ENCODE results near the gene TTN. TPM values are rescaled to one million over a fixed set of nuclear protein-coding genes. Genes with fewer than 3 reads are reported as not detected.

TTN gene
- total and polyA plus RNA-seq, 2 of the 8 experiments (the other 6 are each of a cell fraction or from before 2014, with no cell fraction given): 0.30 to 9.7 TPM

DNA sequence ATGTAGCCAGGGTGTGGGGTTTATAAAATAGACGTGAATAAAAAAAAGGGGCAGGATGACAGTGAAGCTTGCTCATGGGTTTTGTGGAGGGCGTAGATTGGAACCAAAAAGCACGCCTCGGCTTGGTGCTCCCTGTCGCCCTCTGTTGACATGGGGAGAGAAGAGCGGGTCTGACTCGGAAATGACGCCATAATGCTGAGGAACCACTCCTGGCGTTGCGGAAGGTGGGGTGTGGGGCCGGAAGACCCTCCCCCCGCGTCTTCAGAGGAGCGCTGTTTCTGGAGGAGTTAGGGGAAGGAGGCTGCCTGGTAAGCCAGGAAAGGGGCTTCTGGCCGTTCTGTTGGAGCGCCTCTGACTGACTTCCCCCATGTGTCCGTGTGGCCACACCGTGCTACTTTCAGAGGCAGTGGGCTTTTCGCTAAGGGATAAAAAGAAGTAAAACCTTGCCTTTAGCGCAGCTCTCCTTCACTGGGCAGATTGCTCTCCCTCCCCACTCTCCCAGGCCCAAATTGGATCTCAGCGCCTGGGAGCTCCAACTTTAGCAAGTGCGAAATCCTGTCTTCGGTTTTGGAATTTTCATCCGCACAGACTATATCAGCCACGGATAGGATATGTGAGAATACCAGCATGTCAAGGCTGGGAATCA is 284.1 kb downstream of the TTN start (continued):
- peak; percentile 59; the same call in 1 of the 2 replicates for TF ChIP-seq CHD2 (IDR thresholded peaks at IDR 0.05; ENCODE audit: low read length)
- peak; percentile 87 for TF ChIP-seq TAF1 (IDR thresholded peaks at IDR 0.05; ENCODE audit: low read depth, low read length)
- peak; percentile 60 to 62 for TF ChIP-seq RAD21 (IDR thresholded peaks at IDR 0.05 in 1 of 2, conservative IDR thresholded peaks at IDR 0.05 in 1 of 2; ENCODE audit: low read depth in 2 of 2, low read length in 2 of 2)
- TF ChIP-seq KDM5A (IDR thresholded peaks at IDR 0.05; ENCODE audit: low read length): peak; percentile 33; the same call in 1 of the 2 replicates
- TF ChIP-seq RXRA (IDR thresholded peaks at IDR 0.05; ENCODE audit: insufficient read depth, low read depth, low read length): no peak
- TF ChIP-seq ATF3 (IDR thresholded peaks at IDR 0.05; ENCODE audit: insufficient read depth, low read depth, low read length): no peak
- no peak for TF ChIP-seq ZNF274 (IDR thresholded peaks at IDR 0.05; ENCODE audit: borderline replicate concordance, extremely low read depth, low read length)

All from H1 (cell line).